H1 (cell line): Measurements from ENCODE around the gene SESN1. TPM values are rescaled to one million over a fixed set of nuclear protein-coding genes. Genes with fewer than 3 reads are reported as not detected.

Experiments
- BCL11A ChIP-seq, 2 experiments: IDR thresholded peaks; one replicate each; pipeline ENCODE4 v1.6.1; 2011; ENCODE audit warnings: low read depth in 2 of 2, low read length in 2 of 2, mild to moderate bottlenecking in 2 of 2
- CEBPB ChIP-seq: IDR thresholded peaks from 2 replicates; pipeline ENCODE4 v1.6.1; 2012; ENCODE audit warnings: low read depth, low read length
- CREB1 ChIP-seq: IDR thresholded peaks from 2 replicates; pipeline ENCODE4 v1.6.1; 2012; ENCODE audit warnings: inconsistent platforms
- CTCF ChIP-seq, 3 experiments: IDR thresholded peaks; 1 replicate in 2 of 3; 2 replicates in 1 of 3; pipeline versions ENCODE4 v1.5.1 to v1.6.1; 2011; ENCODE audit warnings: low read length in 3 of 3, mild to moderate bottlenecking in 3 of 3, inconsistent platforms in 2 of 3, low read depth in 1 of 3, moderate library complexity in 1 of 3; ENCODE audit not compliant: insufficient read depth in 1 of 3; ENCODE audit errors: control extremely low read depth in 1 of 3
- FOSL1 ChIP-seq: IDR thresholded peaks from 2 replicates; pipeline ENCODE4 v1.6.1; 2011; ENCODE audit warnings: mild to moderate bottlenecking, low read depth, low read length, moderate library complexity; ENCODE audit not compliant: insufficient read depth
- GABPA ChIP-seq: IDR thresholded peaks from 2 replicates; pipeline ENCODE4 v1.6.1; 2011; ENCODE audit warnings: mild to moderate bottlenecking, low read length, moderate library complexity, borderline replicate concordance; ENCODE audit not compliant: insufficient read depth
- HDAC6 ChIP-seq: IDR thresholded peaks from one replicate; pipeline ENCODE4 v1.7.1; 2012; ENCODE audit warnings: low read depth, mild to moderate bottlenecking, inconsistent platforms, low read length, moderate library complexity
- POLR2A ChIP-seq, 2 experiments: IDR thresholded peaks; 1 replicate in 1 of 2; 2 replicates in 1 of 2; pipeline ENCODE4 v1.6.1; 2011; ENCODE audit warnings: low read depth in 2 of 2, low read length in 2 of 2, mild to moderate bottlenecking in 2 of 2; ENCODE audit errors: control extremely low read depth in 1 of 2
- POLR2AphosphoS5 ChIP-seq: IDR thresholded peaks from 2 replicates; pipeline ENCODE4 v1.6.1; 2011; ENCODE audit warnings: low read depth, low read length
- SUZ12 ChIP-seq: fragments of 200-600 bp; sonication (generic); IDR thresholded peaks from 2 replicates; pipeline ENCODE4 v1.6.1; 2012; ENCODE audit warnings: mild to moderate bottlenecking, inconsistent platforms, low read length, moderate library complexity, mixed read lengths
- polyA plus RNA-seq, 7 experiments: library from polyadenylated mRNA; depleted of rRNA in 3 of 7; stranded (reverse) in 5 of 7; unstranded in 2 of 7; fragments of >200 nt in 5 of 7; fragments of 200-250 nt in 2 of 7; gene quantifications; 1 replicate in 5 of 7; 2 replicates in 1 of 7; 4 replicates in 1 of 7; pipeline versions ENCODE4 v1.2.1 to v1.2.3, GENCODE V29; 2011 to 2013; ENCODE audit warnings: missing spikeins in 2 of 7, mixed read lengths in 2 of 7
- total RNA-seq: library from RNA; stranded (reverse); fragmentation: NEBNext Ultra II Directional; extraction: Animal tissue kit (Norgen Biotek cat#: 25700); gene quantifications from 2 replicates; pipeline ENCODE4 v1.2.1, GENCODE V29; 2021

SESN1 gene
- total and polyA plus RNA-seq, 2 of the 8 experiments (the other 6 are each of a cell fraction or from before 2014, with no cell fraction given): 12.8 to 15.6 TPM

GRCh38 chr6:109071125-109071917, 23.3 kb downstream of the SESN1 start (continued):
- TF ChIP-seq CTCF (IDR thresholded peaks at IDR 0.05; ENCODE audit: control extremely low read depth in 1 of 3, insufficient read depth in 1 of 3, low read depth in 1 of 3, low read length in 3 of 3) (no peak), SUZ12 (no peak), POLR2AphosphoS5 (no peak), BCL11A (IDR thresholded peaks at IDR 0.05; ENCODE audit: low read depth in 2 of 2, low read length in 2 of 2) (no peak), HDAC6 (no peak), FOSL1 (no peak), GABPA (no peak), CREB1 (no peak), CEBPB (no peak), POLR2A (IDR thresholded peaks at IDR 0.05; ENCODE audit: control extremely low read depth in 1 of 2, low read depth in 2 of 2, low read length in 2 of 2) (no peak)
